H54 (cell line): Measurements from ENCODE around the gene RAB11A.
"Not testable (repeated sequence)": the region's sequence is repeated elsewhere in the genome, so short reads cannot be mapped to it uniquely, and the experiment has no call there.

Experiments
- DNase-seq: peaks from one replicate; pipeline ENCODE4 v3.0.0; 2011; ENCODE audit warnings: low spot score, mixed read lengths; ENCODE audit not compliant: insufficient read length
- FAIRE-seq: peaks from 3 replicates; lab custom pipeline; 2011; peaks lifted over from hg19 to GRCh38; lab: Jason Lieb, UNC
- POLR2A ChIP-seq: IDR thresholded peaks from 2 replicates; pipeline ENCODE4 v1.6.1; 2011; ENCODE audit warnings: low read depth, mild to moderate bottlenecking, low read length

RAB11A gene

GRCh38 chr15:65863106-65863505, 6.2 kb upstream of the RAB11A start:
- DNase-seq: no peak
- FAIRE-seq: no peak

DNA sequence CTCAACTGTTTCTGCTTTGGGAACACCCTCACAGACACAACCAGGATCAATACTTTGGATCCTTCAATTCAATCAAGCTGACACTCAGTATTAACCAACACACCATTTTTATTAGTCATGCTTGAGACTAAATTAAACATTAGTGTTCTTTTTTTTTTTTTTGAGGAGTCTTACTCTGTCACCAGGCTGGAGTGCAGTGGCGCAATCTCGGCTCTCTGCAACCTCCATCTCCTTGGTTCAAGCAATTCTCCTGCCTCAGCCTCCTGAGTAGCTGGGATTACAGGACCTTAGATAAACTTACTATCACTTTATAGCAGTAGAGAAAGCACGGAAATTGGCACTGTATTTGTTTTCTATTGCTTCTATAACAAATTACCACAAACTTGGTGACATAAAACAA, 2.0 kb upstream of the RAB11A start:
- TF ChIP-seq POLR2A: no peak
- FAIRE-seq (no peak), DNase-seq (no peak)

More at GRCh38 chr15:65863106-65863505, 6.2 kb upstream of the RAB11A start:
- no peak for TF ChIP-seq POLR2A

- DNase-seq, FAIRE-seq: not testable (repeated sequence)
These were observed 1.4 kb upstream of the RAB11A start for GRCh38 chr15:65867933-65868332.

GRCh38 chr15:65868546-65869125, 655 bp upstream of the RAB11A start:
- FAIRE-seq: no peak
- TF ChIP-seq POLR2A: no peak

DNA sequence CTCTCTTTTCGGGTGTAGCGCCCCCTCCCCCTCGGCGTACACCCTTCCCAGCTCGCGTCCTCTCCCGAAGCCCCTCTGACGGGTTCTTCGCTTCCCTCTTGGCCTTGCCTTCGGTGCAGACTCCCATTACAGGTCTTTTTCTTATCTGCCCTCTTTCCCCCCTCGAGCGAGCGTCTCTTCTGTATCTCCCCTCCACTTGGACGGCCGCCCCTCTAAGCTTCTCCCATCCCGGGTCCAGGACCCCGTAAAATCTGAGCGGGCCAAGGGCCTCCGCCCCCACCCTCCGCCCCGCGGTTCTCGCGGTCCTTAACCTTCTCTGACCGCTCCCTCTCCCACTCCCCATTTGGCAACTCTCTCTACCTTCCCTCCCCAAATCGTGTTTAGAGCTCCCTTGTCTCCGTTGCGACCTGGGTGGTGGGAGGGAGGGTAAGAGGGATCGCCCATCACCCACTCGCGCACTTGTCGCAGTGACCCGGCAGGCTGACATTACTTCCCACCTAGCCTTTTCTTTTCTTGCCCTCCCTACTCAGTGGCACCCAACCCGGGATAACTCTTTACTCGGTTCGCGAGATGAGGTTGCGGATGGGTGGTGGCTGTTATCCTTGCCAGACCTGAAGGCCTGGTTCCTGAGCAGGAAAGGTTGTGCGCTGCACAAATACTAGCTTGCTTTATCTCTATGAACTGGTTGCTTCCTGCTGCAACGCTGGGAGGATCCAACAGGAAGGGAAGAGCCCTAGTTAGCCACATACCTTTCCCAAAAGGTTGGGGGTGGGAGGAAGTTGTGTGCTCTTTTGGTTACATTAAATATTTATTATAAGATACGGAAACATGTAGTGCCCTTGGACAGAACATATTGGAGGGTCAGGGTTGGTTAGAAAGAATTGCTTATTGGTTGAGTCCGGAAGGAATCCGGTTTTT, 922 bp downstream of the RAB11A start:
- FAIRE-seq (no peak), DNase-seq (no peak)
- no peak; the same call in 1 of the 2 replicates for TF ChIP-seq POLR2A

More at GRCh38 chr15:65868546-65869125, 655 bp upstream of the RAB11A start:
- no peak for DNase-seq

DNA sequence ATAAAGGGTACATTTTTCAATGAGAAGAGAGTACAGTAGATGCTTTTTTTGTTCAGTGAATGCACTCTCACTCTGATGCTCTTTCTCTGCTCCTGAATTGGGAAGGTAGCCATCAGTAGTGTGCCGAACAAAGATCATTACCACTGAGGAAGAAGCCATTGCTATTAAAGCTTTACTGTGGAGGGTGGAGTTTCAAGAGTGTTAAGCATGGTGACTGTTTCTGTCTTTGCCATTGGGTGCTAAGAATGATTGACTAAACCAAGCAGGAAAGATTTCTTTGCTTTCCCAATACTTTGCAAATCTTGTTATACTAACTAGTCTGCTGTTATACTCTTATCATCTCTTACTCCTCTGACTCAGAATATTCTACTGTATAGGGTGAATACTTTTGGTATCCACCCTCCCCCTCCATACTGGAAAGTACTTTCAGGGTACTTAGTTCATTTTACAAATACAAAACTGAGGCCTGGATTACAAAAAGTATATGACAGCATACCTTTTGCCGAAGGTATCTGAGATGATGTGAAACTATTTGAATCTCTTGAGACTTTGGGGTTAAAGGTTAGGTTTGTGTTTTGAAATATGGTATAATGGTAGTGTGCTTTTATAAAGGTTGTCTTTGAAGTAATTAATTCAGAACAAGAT, 1.7 kb downstream of the RAB11A start:
- DNase-seq: no peak
- no peak for FAIRE-seq

GRCh38 chr15:65871886-65872285, 2.6 kb downstream of the RAB11A start:
- not testable (repeated sequence) for FAIRE-seq

More for the DNA sequence above, 1.7 kb downstream of the RAB11A start:
- TF ChIP-seq POLR2A: no peak

DNA sequence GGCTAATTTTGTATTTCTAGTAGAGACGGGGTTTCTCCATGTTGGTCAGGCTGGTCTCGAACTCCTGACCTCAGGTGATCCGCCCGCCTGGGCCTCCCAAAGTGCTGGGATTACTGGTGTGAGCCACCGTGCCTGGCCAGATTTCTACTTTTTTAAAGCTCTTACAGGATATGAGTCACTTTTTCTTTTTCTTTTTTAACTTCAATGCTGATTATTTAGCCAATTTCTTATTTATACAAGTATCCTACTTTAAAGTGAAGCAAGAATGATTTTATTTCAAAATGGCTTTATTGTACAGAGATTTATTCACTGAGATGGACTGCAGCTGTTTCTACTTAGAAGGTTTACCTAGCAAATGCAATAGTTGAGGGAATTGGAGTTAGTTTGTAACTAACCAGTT, 3.3 kb downstream of the RAB11A start:
- DNase-seq, FAIRE-seq: not testable (repeated sequence)

More at GRCh38 chr15:65871886-65872285, 2.6 kb downstream of the RAB11A start:
- not testable (repeated sequence) for DNase-seq

GRCh38 chr15:65873256-65873655, 4.0 kb downstream of the RAB11A start:
- no peak for TF ChIP-seq POLR2A
- DNase-seq (no peak), FAIRE-seq (no peak)

DNA sequence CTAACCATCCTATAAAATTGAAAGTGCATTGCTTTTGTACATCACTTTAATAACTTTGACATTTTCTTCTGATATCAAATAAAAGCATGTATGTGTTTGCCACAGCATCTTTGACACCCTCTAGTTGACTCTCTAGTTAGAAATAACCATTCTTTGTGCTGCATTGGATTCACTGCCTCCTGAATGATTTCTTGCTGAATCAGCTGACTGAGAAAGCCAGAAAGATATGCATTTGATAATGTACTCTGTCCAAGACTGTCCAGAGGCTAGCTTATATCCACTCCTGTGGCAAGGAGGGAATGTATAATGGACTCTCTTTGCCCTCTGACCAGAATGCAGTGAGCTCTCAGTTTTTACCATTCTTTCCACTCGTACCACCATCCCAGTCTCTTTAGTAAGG, 6.2 kb downstream of the RAB11A start:
- FAIRE-seq: no peak
- no peak for TF ChIP-seq POLR2A
- no peak for DNase-seq

DNA sequence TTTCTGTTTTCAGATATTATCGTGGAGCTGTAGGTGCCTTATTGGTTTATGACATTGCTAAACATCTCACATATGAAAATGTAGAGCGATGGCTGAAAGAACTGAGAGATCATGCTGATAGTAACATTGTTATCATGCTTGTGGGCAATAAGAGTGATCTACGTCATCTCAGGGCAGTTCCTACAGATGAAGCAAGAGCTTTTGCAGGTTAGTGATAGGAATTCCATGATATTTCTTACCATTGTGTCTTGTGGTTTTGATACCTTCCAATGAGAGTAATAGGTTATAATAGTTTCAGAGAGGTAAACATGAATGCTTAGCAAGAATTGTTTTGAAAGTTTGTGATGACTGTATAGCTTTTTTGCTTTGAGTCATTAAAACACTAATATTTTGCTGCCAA, 8.5 kb downstream of the RAB11A start:
- no peak for FAIRE-seq
- no peak for DNase-seq
- TF ChIP-seq POLR2A: no peak

DNA sequence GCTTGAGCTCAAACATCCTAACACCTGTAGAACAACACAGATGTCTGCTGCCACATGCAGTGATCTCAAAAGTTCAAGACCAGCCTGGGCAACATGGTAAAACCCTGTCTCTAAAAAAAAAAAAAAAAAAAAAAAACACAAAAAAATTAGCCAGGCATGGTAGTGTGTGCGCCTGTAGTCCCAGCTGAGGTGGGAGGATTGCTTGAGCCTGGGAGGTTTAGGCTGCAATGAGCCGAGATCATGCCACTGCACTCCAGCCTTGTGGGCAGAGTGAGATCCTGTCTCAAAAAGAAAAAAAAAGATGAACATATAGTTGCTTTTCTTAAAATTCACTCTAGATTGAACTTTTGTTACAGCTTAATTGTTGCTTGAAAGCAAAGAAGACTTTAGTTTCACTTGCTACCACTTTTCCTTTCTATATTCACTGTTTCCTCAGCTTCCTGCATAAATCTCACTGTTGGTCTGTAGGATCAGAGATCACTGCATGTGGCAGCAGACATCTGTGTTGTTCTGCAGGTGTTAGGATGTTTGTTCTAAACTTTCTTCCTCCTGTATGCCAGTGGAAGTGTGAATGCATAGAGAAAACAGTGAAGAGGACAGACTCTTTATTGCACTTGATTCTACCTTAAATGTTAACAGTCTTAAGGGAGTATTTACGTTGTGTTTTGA, 12.6 kb downstream of the RAB11A start:
- FAIRE-seq (no peak), DNase-seq (no peak)
- TF ChIP-seq POLR2A: no peak

GRCh38 chr15:65883571-65883970, 14.3 kb downstream of the RAB11A start:
- DNase-seq (no peak), FAIRE-seq (no peak)
- TF ChIP-seq POLR2A: no peak

DNA sequence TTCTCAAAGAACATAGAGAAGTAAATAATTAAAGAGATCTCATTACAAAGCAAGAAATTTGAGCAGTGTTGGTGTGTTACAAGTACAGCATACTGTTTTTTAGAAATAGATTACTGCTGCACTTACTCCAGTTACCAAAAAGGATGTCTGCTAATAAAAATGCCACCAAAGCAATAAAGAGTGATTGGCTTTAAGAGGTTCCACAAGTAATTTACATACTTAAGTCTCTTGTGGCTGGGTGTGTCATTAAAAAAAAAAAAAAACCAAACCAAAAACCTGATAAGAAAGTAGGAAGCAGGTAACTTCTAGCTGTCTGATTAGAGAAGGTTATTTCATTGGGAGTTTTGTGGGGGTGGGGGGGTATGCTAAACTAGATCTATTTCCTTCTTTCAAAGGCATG, 15.2 kb downstream of the RAB11A start:
- no peak for FAIRE-seq
- DNase-seq: no peak
- no peak for TF ChIP-seq POLR2A
